ES-I3 (cell line): Measurements from ENCODE around the gene PTGER1.
A peak's percentile ranks its signal among the peaks of the same experiment; 100 is the strongest.

Experiments
- H3K36me3 ChIP-seq: 2 replicates; pipeline ENCODE4 v1.6.1; 2013; ENCODE audit warnings: mild to moderate bottlenecking, low read length, control low read depth, moderate library complexity; ENCODE audit not compliant: insufficient read depth
- H3K4me1 ChIP-seq: 2 replicates; pipeline ENCODE4 v1.6.1; 2013; ENCODE audit warnings: mild to moderate bottlenecking, control low read depth, low read length; ENCODE audit not compliant: insufficient read depth
- H3K9ac ChIP-seq: 2 replicates; pipeline ENCODE4 v1.6.1; 2013; ENCODE audit warnings: low read depth, mild to moderate bottlenecking, low read length, moderate library complexity
- H3K9me3 ChIP-seq: 2 replicates; pipeline ENCODE4 v1.6.1; 2013; ENCODE audit warnings: mild to moderate bottlenecking, low read length, moderate library complexity; ENCODE audit not compliant: control insufficient read depth, insufficient read depth

The PTGER1 gene

GRCh38 chr19:14449321-14449720 is 25.8 kb downstream of the PTGER1 start:
- no peaks in the 10 kb centered on the region for H3K9me3 ChIP-seq
- H3K9ac ChIP-seq, result no peak overlapping the region
- peaks cover 10% of the 10 kb centered on the region; the same call in 1 of the 2 replicates for H3K36me3 ChIP-seq
- no peaks in the 10 kb centered on the region; the same call in 1 of the 2 replicates for H3K4me1 ChIP-seq

DNA sequence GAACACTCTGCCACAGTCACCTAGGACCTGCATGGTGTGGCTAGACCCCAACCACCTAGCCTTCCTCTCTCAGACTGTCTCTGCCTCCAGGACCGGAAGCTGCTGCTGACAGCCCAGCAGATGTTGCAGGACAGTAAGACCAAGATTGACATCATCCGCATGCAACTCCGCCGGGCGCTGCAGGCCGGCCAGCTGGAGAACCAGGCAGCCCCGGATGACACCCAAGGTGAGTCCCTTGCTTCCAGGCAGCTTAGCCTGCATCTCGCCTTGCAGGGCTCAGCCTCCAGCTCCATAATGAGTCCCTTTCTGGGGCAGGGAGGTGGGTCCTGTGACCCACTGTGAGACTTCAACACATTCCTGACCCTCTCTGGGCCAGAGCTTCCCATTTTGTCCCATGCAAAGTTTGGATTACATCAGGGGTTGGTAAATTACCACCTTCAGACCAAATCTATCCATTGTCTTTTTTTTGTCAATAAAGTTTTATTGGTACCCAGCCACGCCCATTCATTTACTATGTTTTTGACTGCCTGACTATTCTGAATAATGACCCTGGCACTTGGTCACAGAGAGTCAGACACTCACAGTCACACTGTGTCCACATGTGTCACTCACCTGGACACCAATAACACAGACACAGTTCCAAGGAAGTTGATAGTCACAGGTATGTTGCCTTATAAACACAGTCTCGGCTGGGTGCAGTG is 28.7 kb downstream of the PTGER1 start:
- H3K4me1 ChIP-seq, result no peaks in the 10 kb centered on the region; the same call in 1 of the 2 replicates
- H3K9ac ChIP-seq, result no peak overlapping the region
- peaks cover 18% of the 10 kb centered on the region; the same call in 1 of the 2 replicates for H3K36me3 ChIP-seq
- H3K9me3 ChIP-seq, result no peaks in the 10 kb centered on the region

- Histone ChIP-seq H3K9me3 (no peaks in the 10 kb centered on the region), H3K9ac (no peak overlapping the region), H3K4me1 (peaks cover 3% of the 10 kb centered on the region; the same call in 1 of the 2 replicates), H3K36me3 (peaks cover 18% of the 10 kb centered on the region; the same call in 1 of the 2 replicates)
Measured at GRCh38 chr19:14443632-14444216, 31.4 kb downstream of the PTGER1 start.

DNA sequence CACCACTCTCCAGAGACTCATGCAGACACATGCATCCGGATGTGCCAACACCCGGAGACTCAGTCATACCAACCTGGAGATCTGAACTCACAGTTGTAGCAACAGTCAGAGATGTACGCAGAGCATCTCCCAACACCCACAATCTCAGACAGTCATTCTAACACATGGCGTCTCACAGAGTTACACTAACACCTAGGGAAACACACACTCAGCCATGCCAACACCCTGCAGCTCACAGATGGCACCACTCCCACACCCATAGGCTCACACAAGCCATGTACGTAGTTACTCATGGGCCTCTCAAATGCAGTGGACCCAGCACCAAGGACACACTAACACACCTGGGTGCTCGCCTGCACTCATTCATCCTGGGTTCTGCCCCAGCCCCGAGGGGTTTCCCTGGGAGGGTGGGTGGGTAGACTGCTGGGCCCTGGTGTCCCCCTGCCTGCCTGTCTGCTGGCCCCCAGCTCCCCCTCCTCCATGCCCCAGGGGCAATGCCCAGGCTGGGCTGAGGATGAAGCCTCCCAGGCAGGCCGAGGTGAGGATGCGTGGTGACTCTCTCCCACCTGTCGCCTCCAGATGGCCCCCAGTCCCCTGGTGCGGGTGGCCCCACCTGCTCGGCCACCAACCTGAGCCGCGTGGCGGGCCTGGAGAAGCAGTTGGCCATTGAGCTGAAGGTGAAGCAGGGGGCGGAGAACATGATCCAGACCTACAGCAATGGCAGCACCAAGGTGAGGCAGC is 32.1 kb downstream of the PTGER1 start:
- Histone ChIP-seq H3K9ac (no peak overlapping the region), H3K9me3 (no peaks in the 10 kb centered on the region), H3K36me3 (peaks cover 18% of the 10 kb centered on the region; the same call in 1 of the 2 replicates), H3K4me1 (peaks cover 3% of the 10 kb centered on the region; the same call in 1 of the 2 replicates)

DNA sequence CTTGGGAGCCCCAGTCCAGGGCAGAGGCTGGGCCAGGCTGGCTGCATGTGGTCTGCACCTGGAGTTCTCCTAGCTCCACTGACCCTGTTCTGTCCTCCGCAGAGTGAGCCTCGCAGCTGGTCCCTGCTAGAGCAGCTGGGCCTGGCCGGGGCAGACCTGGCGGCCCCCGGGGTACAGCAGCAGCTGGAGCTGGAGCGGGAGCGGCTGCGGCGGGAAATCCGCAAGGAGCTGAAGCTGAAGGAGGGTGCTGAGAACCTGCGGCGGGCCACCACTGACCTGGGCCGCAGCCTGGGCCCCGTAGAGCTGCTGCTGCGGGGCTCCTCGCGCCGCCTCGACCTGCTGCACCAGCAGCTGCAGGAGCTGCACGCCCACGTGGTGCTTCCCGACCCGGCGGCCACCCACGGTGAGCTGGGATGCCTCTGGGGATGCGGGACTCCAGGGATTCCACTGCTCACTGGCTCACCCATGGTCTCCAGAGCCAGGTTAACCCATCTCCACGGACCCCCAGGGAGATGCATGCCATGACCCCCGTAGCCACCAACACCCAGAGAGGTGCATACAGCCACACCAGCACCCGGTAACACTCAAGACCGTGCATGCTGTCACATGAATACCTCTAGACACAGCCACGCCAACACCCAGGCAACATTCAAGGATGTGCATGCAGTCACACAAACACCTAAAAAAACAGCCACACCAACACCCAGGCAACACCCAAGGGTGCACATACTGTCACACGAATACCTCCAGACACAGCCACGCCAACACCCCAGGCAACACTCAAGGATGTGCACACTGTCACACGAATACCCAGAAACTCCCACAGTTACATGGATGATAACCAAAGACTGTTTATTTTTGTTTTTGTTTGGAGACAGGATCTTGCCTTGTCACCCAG is 33.9 kb downstream of the PTGER1 start:
- Histone ChIP-seq H3K9me3 (no peaks in the 10 kb centered on the region), H3K36me3 (peaks cover 13% of the 10 kb centered on the region; the same call in 1 of the 2 replicates), H3K4me1 (peaks cover 3% of the 10 kb centered on the region; the same call in 1 of the 2 replicates), H3K9ac (no peak overlapping the region)

- H3K9ac ChIP-seq, result no peak overlapping the region
Measured at GRCh38 chr19:14440049-14440448, 35.1 kb downstream of the PTGER1 start.

GRCh38 chr19:14439014-14439413 is 36.1 kb downstream of the PTGER1 start:
- H3K9ac ChIP-seq, result no peak overlapping the region
- H3K9me3 ChIP-seq, result no peaks in the 10 kb centered on the region
- peaks cover 10% of the 10 kb centered on the region; the same call in 1 of the 2 replicates for H3K36me3 ChIP-seq
- H3K4me1 ChIP-seq, result peaks cover 3% of the 10 kb centered on the region; the same call in 1 of the 2 replicates

More at GRCh38 chr19:14440049-14440448, 35.1 kb downstream of the PTGER1 start:
- H3K4me1 ChIP-seq, result peaks cover 3% of the 10 kb centered on the region; the same call in 1 of the 2 replicates
- H3K9me3 ChIP-seq, result no peaks in the 10 kb centered on the region
- H3K36me3 ChIP-seq, result peaks cover 13% of the 10 kb centered on the region; the same call in 1 of the 2 replicates

DNA sequence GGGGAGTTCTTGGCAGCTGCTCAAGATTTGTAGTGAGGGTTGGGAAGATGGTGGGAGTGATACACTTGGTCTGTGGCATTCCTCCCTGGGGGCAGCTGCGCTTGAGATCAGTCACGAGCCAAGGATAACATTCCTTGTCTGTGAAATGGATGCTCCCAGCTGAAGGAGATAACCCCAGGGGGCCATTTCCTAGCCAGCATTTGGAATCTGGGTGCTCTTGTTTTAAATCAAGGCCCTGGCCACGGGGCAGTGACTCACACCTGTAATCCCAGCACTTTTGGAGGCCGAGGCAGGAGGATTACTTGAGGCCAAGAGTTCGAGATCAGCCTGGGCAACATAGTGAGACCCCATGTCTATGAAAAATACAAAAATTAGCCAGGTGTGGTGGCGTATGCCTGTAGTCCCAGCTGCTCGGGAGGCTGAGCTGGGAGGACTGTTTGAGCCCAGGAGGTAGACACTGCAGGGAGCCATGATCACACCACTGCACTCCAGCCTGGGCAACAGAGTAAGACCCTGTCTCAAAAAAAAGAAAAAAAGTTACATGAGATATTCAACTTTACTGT is 37.5 kb downstream of the PTGER1 start:
- Histone ChIP-seq H3K36me3 (0 out of 2 replicates have a peak, but pooled peaks cover under 1% of the 10 kb centered on the region), H3K9me3 (no peaks in the 10 kb centered on the region), H3K4me1 (peaks cover 3% of the 10 kb centered on the region; the same call in 1 of the 2 replicates), H3K9ac (no peak overlapping the region)

GRCh38 chr19:14435320-14436050 is 39.7 kb downstream of the PTGER1 start:
- no peak overlapping the region; the same call in 1 of the 2 replicates for H3K9ac ChIP-seq
- H3K4me1 ChIP-seq, result peaks cover 3% of the 10 kb centered on the region; the same call in 1 of the 2 replicates
- H3K36me3 ChIP-seq, result no peaks in the 10 kb centered on the region
- H3K9me3 ChIP-seq, result no peaks in the 10 kb centered on the region

DNA sequence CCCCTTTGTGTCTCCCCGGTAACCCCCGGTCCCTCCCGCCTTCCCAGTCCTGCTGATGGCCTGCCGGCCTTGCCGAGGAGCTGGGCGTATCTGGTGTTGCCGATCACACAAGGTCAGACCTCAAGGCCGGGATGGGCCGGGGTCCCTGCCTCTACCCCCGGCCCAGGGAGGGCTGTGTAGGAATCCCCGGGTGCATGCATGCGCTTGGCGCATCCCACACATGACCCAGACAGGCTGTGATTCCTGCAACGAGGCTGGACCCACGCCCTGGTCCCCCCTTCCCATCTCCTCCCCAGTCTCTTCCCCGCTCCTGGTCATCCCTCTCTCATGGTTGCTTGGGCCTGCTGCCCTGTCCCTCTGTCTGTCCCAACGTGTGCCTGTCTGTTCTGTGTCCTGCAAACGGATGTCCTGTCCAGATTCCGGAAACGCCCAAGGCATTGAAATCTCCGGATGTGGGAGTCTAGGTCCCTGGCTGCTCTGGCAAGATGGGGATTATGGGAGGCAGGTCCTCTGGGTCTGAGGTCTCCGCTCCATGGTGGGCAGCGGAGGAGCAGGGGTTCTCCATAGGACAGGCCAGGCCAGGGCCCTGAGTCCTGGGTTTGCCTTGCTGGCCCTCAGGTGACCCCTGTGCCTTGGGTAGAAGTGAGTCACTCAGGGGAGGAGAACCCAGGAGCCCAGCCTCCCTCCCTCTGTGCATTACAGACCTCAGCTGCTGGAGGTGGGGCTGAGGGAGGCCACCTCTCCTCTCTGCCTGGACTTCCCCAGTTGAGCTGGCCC is 40.4 kb downstream of the PTGER1 start:
- Histone ChIP-seq H3K9ac (peak overlapping the region; percentile 22; the same call in 1 of the 2 replicates), H3K4me1 (no peaks in the 10 kb centered on the region; the same call in 1 of the 2 replicates), H3K9me3 (no peaks in the 10 kb centered on the region), H3K36me3 (no peaks in the 10 kb centered on the region)

DNA sequence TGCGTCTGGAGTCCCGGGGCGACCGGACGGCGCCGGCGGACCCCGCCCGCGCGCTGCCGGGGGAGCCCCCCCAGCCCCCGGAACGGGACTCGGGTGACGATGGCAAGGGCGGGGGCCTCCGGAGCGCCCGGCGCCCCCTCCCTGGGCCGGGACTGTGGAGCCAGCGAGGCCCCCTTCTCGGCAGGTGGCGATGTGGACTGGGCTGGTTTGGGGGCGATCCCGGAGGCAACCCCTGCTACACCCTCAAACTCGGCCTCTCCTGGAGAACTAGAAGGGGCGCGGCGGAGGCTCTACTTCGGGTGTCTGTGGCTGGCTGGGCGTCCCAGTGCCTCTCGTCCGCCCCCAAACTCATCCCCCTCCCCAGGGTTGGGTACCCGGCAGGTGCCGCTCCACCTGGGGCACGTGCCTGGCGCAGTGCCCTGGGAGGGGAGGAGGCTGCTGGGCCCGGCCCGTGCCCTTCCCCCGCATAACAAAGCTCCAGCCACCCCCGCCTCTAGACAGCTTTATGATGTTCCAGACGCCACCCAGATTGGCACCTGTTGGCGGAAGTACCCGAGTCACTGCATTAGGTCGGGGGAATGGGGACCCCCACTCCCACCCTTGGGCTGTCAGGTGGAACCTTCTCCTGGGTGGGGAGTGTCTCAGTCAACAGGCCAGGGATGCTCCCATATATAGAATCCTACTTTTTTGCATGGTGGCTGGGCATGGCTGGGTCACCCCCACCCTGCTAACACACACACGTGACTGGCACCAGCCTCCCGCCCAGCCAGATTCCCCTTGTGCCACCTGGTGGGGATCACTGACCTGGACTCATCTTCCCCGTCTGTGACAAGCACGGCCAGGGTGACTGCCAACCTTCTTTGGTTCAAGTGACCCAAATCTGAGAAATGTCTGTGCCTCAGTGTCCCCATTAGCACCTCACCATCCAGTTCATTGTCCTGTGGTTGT is 41.3 kb downstream of the PTGER1 start:
- Histone ChIP-seq H3K9ac (peak overlapping the region; percentile 80), H3K4me1 (no peaks in the 10 kb centered on the region)

More for the DNA sequence above, 41.3 kb downstream of the PTGER1 start:
- no peaks in the 10 kb centered on the region for H3K9me3 ChIP-seq
- H3K36me3 ChIP-seq, result no peaks in the 10 kb centered on the region
